GM12878 (cell line): ENCODE data around the gene DCAF5.

Experiments
- BCL11A ChIP-seq: IDR thresholded peaks from 2 replicates; pipeline ENCODE4 v1.6.1; 2011; ENCODE audit warnings: low read depth, low read length
- CTCF ChIP-seq, 3 experiments: IDR thresholded peaks in 2 of 3; conservative IDR thresholded peaks in 1 of 3; 2 replicates each; pipeline ENCODE4 v1.5.1; 2011; ENCODE audit warnings: low read depth in 3 of 3, low read length in 3 of 3, mild to moderate bottlenecking in 3 of 3, control low read depth in 2 of 3, moderate library complexity in 2 of 3, inconsistent platforms in 1 of 3, mixed read lengths in 1 of 3; ENCODE audit not compliant: control insufficient read depth in 2 of 3, insufficient read depth in 1 of 3; ENCODE audit errors: extremely low read depth in 1 of 3
- ESRRA ChIP-seq: IDR thresholded peaks from 2 replicates; pipeline ENCODE4 v1.6.1; 2012; ENCODE audit warnings: mild to moderate bottlenecking, low read length, improper control_type of control experiment
- MYC ChIP-seq: IDR thresholded peaks from 2 replicates; pipeline ENCODE4 v1.6.1; 2011; ENCODE audit warnings: mild to moderate bottlenecking, low read length, moderate library complexity, inconsistent platforms; ENCODE audit not compliant: insufficient read depth, insufficient replicate concordance, insufficient read length, severe bottlenecking
- NFIC ChIP-seq: IDR thresholded peaks from 2 replicates; pipeline ENCODE4 v1.6.1; 2012; ENCODE audit warnings: low read depth, mild to moderate bottlenecking, inconsistent platforms, low read length, moderate library complexity
- NFXL1 ChIP-seq: fragments of 450-650 bp; IDR thresholded peaks from 2 replicates; pipeline ENCODE4 v1.6.1; 2017; ENCODE audit warnings: antibody characterized with exemption, mild to moderate bottlenecking, borderline replicate concordance
- NFYA ChIP-seq: IDR thresholded peaks from 2 replicates; pipeline ENCODE4 v1.6.1; 2011; ENCODE audit warnings: low read depth, mild to moderate bottlenecking, low read length, improper control_type of control experiment, borderline replicate concordance
- TCF7 ChIP-seq: IDR thresholded peaks from 2 replicates; pipeline ENCODE4 v1.6.1; 2014; ENCODE audit warnings: antibody characterized with exemption, borderline replicate concordance

- TF ChIP-seq CTCF (IDR thresholded peaks at IDR 0.05 in 2 of 3, conservative IDR thresholded peaks at IDR 0.05 in 1 of 3; ENCODE audit: control insufficient read depth in 2 of 3, extremely low read depth in 1 of 3, insufficient read depth in 1 of 3, low read depth in 3 of 3, low read length in 3 of 3) (no peak), NFIC (no peak), TCF7 (no peak), NFXL1 (no peak), MYC (no peak), ESRRA (no peak), BCL11A (no peak), NFYA (no peak)
These were observed 22.2 kb upstream of the DCAF5 start for GRCh38 chr14:69175130-69175529.
